RWPE2 (cell line): Measurements from ENCODE around the gene DDX21.
"Not testable (repeated sequence)": the region's sequence is repeated elsewhere in the genome, so short reads cannot be mapped to it uniquely, and the experiment has no call there.

Experiments used
- ATAC-seq: fragments of 200-7000 bp; cut with Tn5 transposase; 3 replicates; pipeline ENCODE4 v1.9.1; 2021; ENCODE audit warnings: low read depth
- DNase-seq: peaks from one replicate; pipeline ENCODE4 v3.0.0-alpha.2; 2020; ENCODE audit warnings: low spot score
- H3K27ac ChIP-seq: fragments of 450-650 bp; 2 replicates; pipeline ENCODE4 v1.5.1; 2017; ENCODE audit warnings: mild to moderate bottlenecking; ENCODE audit not compliant: poor library complexity, severe bottlenecking
- H3K27me3 ChIP-seq: fragments of 250-450 bp; sonication (Bioruptor Pico); 2 replicates; pipeline ENCODE4 v1.5.1; 2021; ENCODE audit warnings: mild to moderate bottlenecking, moderate library complexity; ENCODE audit not compliant: insufficient read depth, poor library complexity, severe bottlenecking
- H3K36me3 ChIP-seq: fragments of 250-450 bp; sonication (Bioruptor Pico); 2 replicates; pipeline ENCODE4 v1.5.1; 2020; ENCODE audit warnings: low read depth, mild to moderate bottlenecking, moderate library complexity
- H3K4me1 ChIP-seq: fragments of 250-450 bp; sonication (Bioruptor Pico); 2 replicates; pipeline ENCODE4 v1.5.1; 2021; ENCODE audit warnings: mild to moderate bottlenecking, moderate library complexity; ENCODE audit not compliant: insufficient read depth, poor library complexity, severe bottlenecking
- H3K4me3 ChIP-seq: fragments of 250-450 bp; sonication (Bioruptor Pico); 2 replicates; pipeline ENCODE4 v1.5.1; 2021; ENCODE audit warnings: mild to moderate bottlenecking, moderate library complexity; ENCODE audit not compliant: severe bottlenecking
- H3K9me3 ChIP-seq: fragments of 250-450 bp; sonication (Bioruptor Pico); 2 replicates; pipeline ENCODE4 v1.5.1; 2021; ENCODE audit warnings: mild to moderate bottlenecking, moderate library complexity; ENCODE audit not compliant: severe bottlenecking
- TF ChIP-seq, protein P1 (sequence below): fragments of 450-650 bp; IDR thresholded peaks from one replicate; pipeline ENCODE4 v1.5.1; 2017; ENCODE audit warnings: mild to moderate bottlenecking, moderate library complexity; ENCODE audit not compliant: poor library complexity, severe bottlenecking

DDX21 gene

DNA sequence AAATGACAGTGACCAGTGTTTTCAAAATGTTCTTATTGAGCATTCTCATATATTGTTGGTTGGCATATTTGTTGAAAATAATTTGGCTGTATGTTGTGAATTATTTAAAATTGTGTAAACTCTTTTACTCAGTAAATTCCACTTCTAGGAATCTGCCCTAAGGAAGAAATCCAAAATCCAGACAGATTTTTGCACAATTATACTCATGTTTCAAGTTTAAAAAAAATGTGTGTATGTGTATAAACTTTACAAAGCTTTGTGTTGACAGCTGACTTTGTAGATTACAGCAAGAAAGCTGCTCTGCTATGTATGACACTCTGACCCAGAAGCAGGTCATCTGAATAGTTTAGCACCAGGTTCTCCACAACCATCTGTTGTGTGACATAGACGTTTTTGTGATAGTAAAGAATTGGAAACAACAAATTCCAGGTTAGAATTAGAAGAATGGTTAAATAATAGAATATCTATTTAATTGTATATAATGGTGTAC is 54.2 kb downstream of the DDX21 start:
- Histone ChIP-seq H3K27me3 (no peaks in the 10 kb centered on the region), H3K4me1 (no peaks in the 10 kb centered on the region), H3K9me3 (no peaks in the 10 kb centered on the region), H3K27ac (no peak overlapping the region), H3K4me3 (no peak overlapping the region), H3K36me3 (peaks cover 89% of the 10 kb centered on the region)
- DNase-seq, result no peak
- ATAC-seq, result no peak
- TF ChIP-seq, protein P1, sequence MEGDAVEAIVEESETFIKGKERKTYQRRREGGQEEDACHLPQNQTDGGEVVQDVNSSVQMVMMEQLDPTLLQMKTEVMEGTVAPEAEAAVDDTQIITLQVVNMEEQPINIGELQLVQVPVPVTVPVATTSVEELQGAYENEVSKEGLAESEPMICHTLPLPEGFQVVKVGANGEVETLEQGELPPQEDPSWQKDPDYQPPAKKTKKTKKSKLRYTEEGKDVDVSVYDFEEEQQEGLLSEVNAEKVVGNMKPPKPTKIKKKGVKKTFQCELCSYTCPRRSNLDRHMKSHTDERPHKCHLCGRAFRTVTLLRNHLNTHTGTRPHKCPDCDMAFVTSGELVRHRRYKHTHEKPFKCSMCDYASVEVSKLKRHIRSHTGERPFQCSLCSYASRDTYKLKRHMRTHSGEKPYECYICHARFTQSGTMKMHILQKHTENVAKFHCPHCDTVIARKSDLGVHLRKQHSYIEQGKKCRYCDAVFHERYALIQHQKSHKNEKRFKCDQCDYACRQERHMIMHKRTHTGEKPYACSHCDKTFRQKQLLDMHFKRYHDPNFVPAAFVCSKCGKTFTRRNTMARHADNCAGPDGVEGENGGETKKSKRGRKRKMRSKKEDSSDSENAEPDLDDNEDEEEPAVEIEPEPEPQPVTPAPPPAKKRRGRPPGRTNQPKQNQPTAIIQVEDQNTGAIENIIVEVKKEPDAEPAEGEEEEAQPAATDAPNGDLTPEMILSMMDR, result no peak

DNA sequence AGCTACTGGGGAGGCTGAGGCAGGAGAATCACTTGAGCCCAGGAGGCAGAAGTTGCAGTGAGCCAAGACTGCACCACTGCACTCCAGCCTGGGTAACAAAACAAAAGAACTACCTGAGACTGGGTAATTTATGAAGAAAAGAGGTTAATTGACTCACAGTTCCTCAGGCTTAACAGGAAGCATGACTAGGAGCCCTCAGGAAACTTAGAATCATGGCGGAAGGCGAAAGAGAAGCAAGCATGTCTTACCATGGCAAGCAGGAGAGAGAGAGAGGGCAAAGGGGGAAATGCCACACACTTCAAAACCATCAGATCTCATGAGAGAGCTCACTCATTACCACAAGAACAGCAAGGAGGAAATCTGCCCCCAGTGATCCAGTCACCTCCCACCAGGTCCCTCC is 56.8 kb downstream of the DDX21 start:
- H3K36me3 ChIP-seq, result peaks cover 84% of the 10 kb centered on the region
- not testable (repeated sequence) for ATAC-seq, H3K4me1 ChIP-seq

DNA sequence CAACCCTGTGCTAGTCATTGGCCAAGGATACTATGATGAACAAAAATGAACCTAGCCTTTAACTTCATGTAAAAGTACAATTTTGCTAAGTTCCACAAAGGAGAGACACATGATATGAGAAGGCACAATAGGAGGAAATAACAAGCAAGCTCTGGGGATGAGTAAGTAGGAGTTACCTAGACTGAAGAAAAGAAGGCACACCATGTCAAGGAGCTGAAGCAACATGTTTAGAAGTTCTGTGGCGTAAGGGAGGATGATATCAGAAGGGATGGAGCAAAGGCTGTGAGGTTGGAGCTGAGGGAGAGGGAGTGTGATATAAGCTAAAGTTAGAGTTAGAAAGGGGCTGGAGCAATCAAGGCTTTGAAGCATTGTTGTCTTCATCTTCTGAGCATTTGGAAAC is 58.2 kb downstream of the DDX21 start:
- TF ChIP-seq, protein P1, result no peak
- ATAC-seq (no peak), DNase-seq (no peak)
- Histone ChIP-seq H3K9me3 (no peaks in the 10 kb centered on the region), H3K36me3 (peaks cover 78% of the 10 kb centered on the region), H3K4me1 (no peaks in the 10 kb centered on the region), H3K27ac (no peak overlapping the region), H3K4me3 (no peak overlapping the region), H3K27me3 (no peaks in the 10 kb centered on the region)

More for the DNA sequence above, 56.8 kb downstream of the DDX21 start:
- H3K27ac ChIP-seq, H3K4me3 ChIP-seq, DNase-seq, H3K9me3 ChIP-seq, H3K27me3 ChIP-seq: not testable (repeated sequence)

DNA sequence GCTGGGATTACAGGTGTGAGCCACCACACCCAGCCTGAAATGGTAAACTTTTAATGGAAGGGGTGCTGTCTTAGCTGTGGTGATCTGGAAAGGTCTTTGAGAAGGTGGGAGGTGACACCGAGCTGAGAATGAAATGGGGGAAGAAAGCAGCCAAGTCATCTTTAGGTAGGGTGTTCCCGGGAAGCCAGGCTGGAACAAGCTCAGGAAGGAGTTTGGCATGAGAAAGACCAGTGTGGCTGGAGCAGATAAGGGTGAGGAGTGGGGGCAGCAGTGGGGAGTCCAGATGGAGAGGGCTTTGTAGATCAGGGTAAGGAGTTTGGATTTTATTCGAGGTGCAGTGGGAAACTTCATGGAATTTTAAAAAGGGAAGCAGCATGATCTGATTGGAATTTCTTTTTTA is 62.6 kb downstream of the DDX21 start:
- no peaks in the 10 kb centered on the region for H3K4me1 ChIP-seq
- ATAC-seq (no peak), DNase-seq (no peak)

DNA sequence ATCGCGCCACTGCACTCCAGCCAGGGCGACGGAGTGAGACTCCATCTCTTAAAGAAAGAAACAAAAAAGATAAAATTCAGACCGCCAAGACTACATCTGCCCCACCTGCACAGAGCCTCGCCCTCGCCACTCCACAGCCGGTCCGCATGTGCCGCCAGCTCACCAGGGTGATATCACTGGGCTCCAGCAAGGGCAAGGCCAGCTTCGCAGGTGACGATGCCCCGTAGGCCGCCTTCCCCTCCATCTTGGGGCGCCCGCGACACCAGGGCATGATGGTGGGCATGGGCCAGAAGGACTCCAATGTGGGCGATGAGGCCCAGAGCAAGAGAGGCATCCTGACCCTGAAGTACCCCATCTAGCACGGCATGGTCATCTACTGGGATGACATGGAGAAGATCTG is 66.6 kb downstream of the DDX21 start:
- H3K4me3 ChIP-seq, result no peak overlapping the region
- ATAC-seq (no peak), DNase-seq (no peak)
- H3K9me3 ChIP-seq, result no peaks in the 10 kb centered on the region
- TF ChIP-seq, protein P1, result no peak
- no peak overlapping the region for H3K27ac ChIP-seq
- no peaks in the 10 kb centered on the region for H3K4me1 ChIP-seq
- no peaks in the 10 kb centered on the region for H3K27me3 ChIP-seq
- H3K36me3 ChIP-seq, result peaks cover 5% of the 10 kb centered on the region; the same call in 1 of the 2 replicates

More for the DNA sequence above, 62.6 kb downstream of the DDX21 start:
- Histone ChIP-seq H3K36me3 (peaks cover 38% of the 10 kb centered on the region), H3K4me3 (no peak overlapping the region), H3K27ac (no peak overlapping the region), H3K27me3 (no peaks in the 10 kb centered on the region), H3K9me3 (no peaks in the 10 kb centered on the region)
- TF ChIP-seq, protein P1, result no peak
